Measurements from ENCODE around the gene GUCY2D.
A peak's percentile ranks its signal among the peaks of the same experiment; 100 is the strongest.

Gene GUCY2D

GRCh38 chr17:7989781-7990655 is 12.4 kb upstream of the GUCY2D start:
- H3K4me3 ChIP-seq (ENCODE audit: control insufficient read depth, low read depth, low read length) = peak overlapping the region; percentile 62
- no peak for DNase-seq (ENCODE audit: low read depth)
- peak; percentile 96 for TF ChIP-seq CTCF (IDR thresholded peaks at IDR 0.05; ENCODE audit: control insufficient read depth, insufficient read depth, low read depth, low read length, missing control alignments)

GRCh38 chr17:7992516-7992915 is 9.9 kb upstream of the GUCY2D start:
- no peak for DNase-seq (ENCODE audit: low read depth)
- TF ChIP-seq CTCF (IDR thresholded peaks at IDR 0.05; ENCODE audit: control insufficient read depth, insufficient read depth, low read depth, low read length, missing control alignments) = no peak
- H3K4me3 ChIP-seq (ENCODE audit: control insufficient read depth, low read depth, low read length) = no peak overlapping the region

- H3K4me3 ChIP-seq (ENCODE audit: control insufficient read depth, low read depth, low read length) = no peak overlapping the region
- DNase-seq (ENCODE audit: low read depth) = no peak
- TF ChIP-seq CTCF (IDR thresholded peaks at IDR 0.05; ENCODE audit: control insufficient read depth, insufficient read depth, low read depth, low read length, missing control alignments) = no peak
Observed at GRCh38 chr17:7992924-7993323, 9.5 kb upstream of the GUCY2D start.

- H3K4me3 ChIP-seq (ENCODE audit: control insufficient read depth, low read depth, low read length) = no peak overlapping the region
- no peak for DNase-seq (ENCODE audit: low read depth)
- TF ChIP-seq CTCF (IDR thresholded peaks at IDR 0.05; ENCODE audit: control insufficient read depth, insufficient read depth, low read depth, low read length, missing control alignments) = no peak
Observed at GRCh38 chr17:7993972-7994589, 8.3 kb upstream of the GUCY2D start.

- no peak overlapping the region for H3K4me3 ChIP-seq (ENCODE audit: control insufficient read depth, low read depth, low read length)
- no peak for TF ChIP-seq CTCF (IDR thresholded peaks at IDR 0.05; ENCODE audit: control insufficient read depth, insufficient read depth, low read depth, low read length, missing control alignments)
- DNase-seq (ENCODE audit: low read depth) = no peak
Observed at GRCh38 chr17:7995724-7996123, 6.7 kb upstream of the GUCY2D start.

GRCh38 chr17:7997186-7997585 is 5.2 kb upstream of the GUCY2D start:
- TF ChIP-seq CTCF (IDR thresholded peaks at IDR 0.05; ENCODE audit: control insufficient read depth, insufficient read depth, low read depth, low read length, missing control alignments) = peak; percentile 45
- no peak for DNase-seq (ENCODE audit: low read depth)
- no peak overlapping the region for H3K4me3 ChIP-seq (ENCODE audit: control insufficient read depth, low read depth, low read length)
